Measurements from ENCODE around the gene ASB2. TPM values are rescaled to one million over a fixed set of nuclear protein-coding genes. Genes with fewer than 3 reads are reported as not detected.

The ASB2 gene
- total RNA-seq, 1 experiment from 2014 or later = 0.21 TPM

DNA sequence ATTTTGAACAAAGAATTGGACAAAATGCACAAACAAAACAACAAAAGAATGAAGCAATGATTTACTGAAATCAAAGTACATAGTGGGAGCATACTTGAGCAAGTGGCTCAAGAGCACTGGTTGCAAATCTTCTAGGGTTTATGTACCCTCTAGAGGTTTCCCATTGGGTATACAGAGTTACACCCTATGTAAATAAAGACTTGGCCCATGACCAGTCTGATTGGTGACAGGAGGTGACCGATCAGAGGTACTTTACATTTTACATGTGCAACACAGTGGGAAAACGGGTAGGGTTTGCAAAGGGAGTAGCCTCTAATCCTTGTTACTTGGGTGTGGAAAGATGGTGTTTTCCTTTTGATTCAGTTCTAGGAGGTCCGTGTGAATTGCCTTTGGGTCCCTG is 59.9 kb downstream of the ASB2 start:
- no peak for DNase-seq
- no peaks in the 10 kb centered on the region for H3K36me3 ChIP-seq (replicated peaks; ENCODE audit: control insufficient read depth, insufficient read depth, low read length)
- no peaks in the 10 kb centered on the region for H3K27me3 ChIP-seq (ENCODE audit: control insufficient read depth, insufficient read depth, low read length)
- no peak overlapping the region for H3K4me3 ChIP-seq (ENCODE audit: insufficient read depth, low read depth, low read length)

- no peak overlapping the region for H3K4me3 ChIP-seq (ENCODE audit: insufficient read depth, low read depth, low read length)
- no peaks in the 10 kb centered on the region for H3K27me3 ChIP-seq (ENCODE audit: control insufficient read depth, insufficient read depth, low read length)
- no peaks in the 10 kb centered on the region for H3K36me3 ChIP-seq (replicated peaks; ENCODE audit: control insufficient read depth, insufficient read depth, low read length)
- DNase-seq = no peak
These were observed 60.6 kb downstream of the ASB2 start for GRCh38 chr14:93915800-93916199.

- no peaks in the 10 kb centered on the region for H3K27me3 ChIP-seq (ENCODE audit: control insufficient read depth, insufficient read depth, low read length)
- no peaks in the 10 kb centered on the region for H3K36me3 ChIP-seq (replicated peaks; ENCODE audit: control insufficient read depth, insufficient read depth, low read length)
- DNase-seq = no peak
These were observed 61.2 kb downstream of the ASB2 start for GRCh38 chr14:93915070-93915705.

DNA sequence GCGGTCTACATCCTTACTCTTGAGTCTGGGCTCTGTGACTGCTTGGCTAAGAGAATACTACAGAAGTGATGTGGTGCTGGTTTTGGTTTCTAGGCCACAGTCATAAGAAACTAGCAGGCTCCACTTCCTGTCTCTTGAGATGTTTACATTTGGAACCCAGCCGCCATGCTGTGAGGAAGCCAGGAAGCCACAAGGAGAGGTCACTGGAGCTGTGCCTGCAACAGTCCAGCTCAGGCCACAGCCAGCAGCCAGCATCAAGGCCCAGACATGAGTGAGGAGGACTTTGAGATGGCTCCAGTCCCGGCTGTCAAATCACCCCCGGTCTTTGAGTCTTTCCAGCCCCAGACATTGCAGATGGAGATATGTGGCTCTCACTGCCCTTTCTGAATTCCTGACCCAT is 62.1 kb downstream of the ASB2 start:
- no peaks in the 10 kb centered on the region for H3K36me3 ChIP-seq (replicated peaks; ENCODE audit: control insufficient read depth, insufficient read depth, low read length)
- no peak overlapping the region for H3K4me3 ChIP-seq (ENCODE audit: insufficient read depth, low read depth, low read length)
- no peak for DNase-seq
- no peaks in the 10 kb centered on the region for H3K27me3 ChIP-seq (ENCODE audit: control insufficient read depth, insufficient read depth, low read length)

More at GRCh38 chr14:93915070-93915705, 61.2 kb downstream of the ASB2 start:
- H3K4me3 ChIP-seq (ENCODE audit: insufficient read depth, low read depth, low read length) = no peak overlapping the region

DNA sequence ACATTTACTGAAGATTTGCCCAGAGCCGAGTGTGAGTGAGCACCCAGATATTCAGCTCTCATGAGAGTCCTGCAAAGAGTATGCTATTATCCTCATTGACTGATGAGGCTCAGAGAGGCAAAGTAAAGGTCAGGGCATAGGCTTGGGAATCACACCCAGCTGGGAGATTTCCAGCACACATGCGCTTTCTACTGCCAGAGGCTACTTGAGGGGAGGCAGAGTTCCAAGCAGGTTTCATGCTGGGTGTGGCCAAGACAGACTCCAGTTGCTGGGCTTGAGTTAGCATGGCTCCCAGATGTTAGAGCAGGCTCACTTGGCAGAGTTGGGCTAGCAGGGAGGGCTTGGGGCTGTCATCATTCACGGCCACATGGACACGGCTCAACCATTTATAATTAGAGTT is 63.6 kb downstream of the ASB2 start:
- no peaks in the 10 kb centered on the region for H3K27me3 ChIP-seq (ENCODE audit: control insufficient read depth, insufficient read depth, low read length)
- H3K4me3 ChIP-seq (ENCODE audit: insufficient read depth, low read depth, low read length) = no peak overlapping the region
- DNase-seq = no peak
- no peaks in the 10 kb centered on the region for H3K36me3 ChIP-seq (replicated peaks; ENCODE audit: control insufficient read depth, insufficient read depth, low read length)

DNA sequence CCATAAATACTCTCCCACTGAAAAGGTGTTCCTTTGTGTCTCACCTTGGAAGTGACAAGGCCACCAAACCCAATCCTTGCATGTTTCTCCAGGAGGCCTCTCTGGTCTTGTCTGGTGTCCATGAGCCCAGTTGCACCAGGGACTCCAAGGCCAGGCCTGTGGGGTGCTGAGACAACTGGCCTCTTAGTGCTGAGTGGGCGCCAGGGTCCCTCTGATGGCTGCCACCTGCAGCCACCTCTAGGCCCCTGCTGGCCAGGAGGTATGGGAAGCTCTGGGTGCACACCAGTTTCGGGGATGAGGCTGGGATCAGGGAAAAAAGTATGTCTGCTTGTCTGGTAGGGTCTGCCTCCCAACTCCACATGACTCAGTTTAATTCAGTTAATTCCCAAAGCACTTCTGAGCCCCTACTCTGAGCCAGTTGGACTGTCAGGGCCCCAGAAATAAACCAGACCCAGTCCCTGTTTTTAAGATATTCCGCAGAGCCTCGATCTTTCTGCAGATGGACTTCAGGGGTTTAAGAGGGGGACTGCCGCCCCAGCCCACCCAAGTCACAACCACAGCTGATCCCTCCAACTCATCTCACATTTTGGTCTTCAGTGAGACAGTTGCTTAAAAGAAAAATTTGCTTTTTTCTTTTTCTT is 64.3 kb downstream of the ASB2 start:
- Histone ChIP-seq H3K27me3 (ENCODE audit: control insufficient read depth, insufficient read depth, low read length) (no peaks in the 10 kb centered on the region), H3K36me3 (replicated peaks; ENCODE audit: control insufficient read depth, insufficient read depth, low read length) (no peaks in the 10 kb centered on the region), H3K4me3 (ENCODE audit: insufficient read depth, low read depth, low read length) (no peak overlapping the region)
- DNase-seq = no peak

- H3K4me3 ChIP-seq (ENCODE audit: insufficient read depth, low read depth, low read length) = no peak overlapping the region
- H3K27me3 ChIP-seq (ENCODE audit: control insufficient read depth, insufficient read depth, low read length) = no peaks in the 10 kb centered on the region
- no peaks in the 10 kb centered on the region for H3K36me3 ChIP-seq (replicated peaks; ENCODE audit: control insufficient read depth, insufficient read depth, low read length)
- no peak for DNase-seq
These were observed 66.8 kb downstream of the ASB2 start for GRCh38 chr14:93909429-93910128.

DNA sequence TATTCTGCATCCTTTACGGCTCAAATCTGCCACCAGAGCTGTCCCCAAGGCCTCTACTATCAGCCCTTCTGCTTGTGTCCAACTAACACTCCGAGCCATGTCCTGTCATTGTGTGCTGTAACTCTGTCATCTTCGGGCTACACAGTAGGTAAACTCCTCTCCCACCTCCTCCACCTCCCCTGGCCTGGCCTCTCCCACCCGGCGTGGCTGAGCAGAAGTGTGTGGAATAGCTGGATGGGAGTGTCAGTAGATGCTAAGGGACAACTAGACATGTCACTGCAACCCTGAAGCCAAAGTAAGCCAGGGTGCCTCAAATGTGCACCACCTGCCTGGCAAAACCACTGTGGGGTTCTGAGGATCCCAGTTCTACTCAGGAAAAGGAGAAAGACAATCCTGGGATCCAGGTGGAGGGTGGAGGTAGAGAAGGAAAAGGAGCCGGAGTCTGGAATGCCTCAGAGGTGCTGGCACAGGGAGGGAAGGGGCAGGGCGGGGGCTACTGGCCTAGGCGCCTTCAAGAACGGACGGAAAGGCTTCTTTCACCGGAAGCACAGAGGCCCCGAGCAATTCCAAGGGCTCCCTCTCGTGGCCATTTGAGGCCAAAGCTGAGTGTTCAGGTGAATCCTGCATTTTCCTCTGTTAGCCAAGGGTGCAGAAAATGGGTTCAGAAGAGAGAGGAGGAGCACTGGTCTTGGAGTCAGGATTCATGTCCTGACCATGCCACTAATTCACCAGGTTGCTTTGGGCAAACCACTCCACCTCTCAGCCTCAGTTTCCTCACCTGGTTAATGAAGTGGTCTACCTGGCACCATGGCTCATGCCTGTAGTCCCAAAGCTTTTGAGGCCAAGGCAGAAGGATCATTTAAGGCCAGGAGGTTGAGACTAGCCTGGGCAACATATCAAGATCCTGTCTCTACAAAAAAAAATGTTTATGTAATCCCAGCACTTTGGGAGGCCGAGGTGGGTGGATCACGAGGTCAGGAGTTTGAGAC is 69.7 kb downstream of the ASB2 start:
- H3K4me3 ChIP-seq (ENCODE audit: insufficient read depth, low read depth, low read length) = no peak overlapping the region
- H3K36me3 ChIP-seq (replicated peaks; ENCODE audit: control insufficient read depth, insufficient read depth, low read length) = no peaks in the 10 kb centered on the region
- DNase-seq = peak; percentile 89
- H3K27me3 ChIP-seq (ENCODE audit: control insufficient read depth, insufficient read depth, low read length) = no peaks in the 10 kb centered on the region

- no peak for DNase-seq
- Histone ChIP-seq H3K36me3 (replicated peaks; ENCODE audit: control insufficient read depth, insufficient read depth, low read length) (no peaks in the 10 kb centered on the region), H3K4me3 (ENCODE audit: insufficient read depth, low read depth, low read length) (no peak overlapping the region), H3K27me3 (ENCODE audit: control insufficient read depth, insufficient read depth, low read length) (no peaks in the 10 kb centered on the region)
These were observed 70.7 kb downstream of the ASB2 start for GRCh38 chr14:93905623-93906022.

- DNase-seq = peak; percentile 80
- no peak overlapping the region for H3K4me3 ChIP-seq (ENCODE audit: insufficient read depth, low read depth, low read length)
- no peaks in the 10 kb centered on the region for H3K36me3 ChIP-seq (replicated peaks; ENCODE audit: control insufficient read depth, insufficient read depth, low read length)
These were observed 72.8 kb downstream of the ASB2 start for GRCh38 chr14:93903342-93904184.

GRCh38 chr14:93902619-93903307 is 73.6 kb downstream of the ASB2 start:
- H3K36me3 ChIP-seq (replicated peaks; ENCODE audit: control insufficient read depth, insufficient read depth, low read length) = no peaks in the 10 kb centered on the region
- H3K27me3 ChIP-seq (ENCODE audit: control insufficient read depth, insufficient read depth, low read length) = no peaks in the 10 kb centered on the region
- H3K4me3 ChIP-seq (ENCODE audit: insufficient read depth, low read depth, low read length) = no peak overlapping the region
- DNase-seq = no peak

More at GRCh38 chr14:93903342-93904184, 72.8 kb downstream of the ASB2 start:
- H3K27me3 ChIP-seq (ENCODE audit: control insufficient read depth, insufficient read depth, low read length) = no peaks in the 10 kb centered on the region

DNA sequence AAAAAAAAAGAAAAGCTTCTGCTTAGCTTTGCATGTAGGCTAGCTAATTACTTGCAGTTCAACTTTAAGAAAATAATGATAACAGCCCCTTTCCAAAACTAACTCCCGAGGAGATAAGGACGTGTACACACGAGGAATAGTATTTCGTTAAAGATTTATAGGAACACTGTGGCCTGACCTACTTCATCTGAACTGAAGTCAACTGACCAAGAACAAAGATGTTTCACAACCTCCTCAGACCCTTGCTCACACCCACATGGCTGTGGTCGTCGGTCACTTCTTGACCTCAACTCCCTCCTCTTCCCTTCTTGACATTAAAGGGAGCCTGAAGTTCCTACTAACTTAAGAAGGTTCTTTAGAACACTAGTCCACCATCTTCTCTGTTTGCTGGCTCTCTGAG is 74.6 kb downstream of the ASB2 start:
- Histone ChIP-seq H3K36me3 (replicated peaks; ENCODE audit: control insufficient read depth, insufficient read depth, low read length) (no peaks in the 10 kb centered on the region), H3K4me3 (ENCODE audit: insufficient read depth, low read depth, low read length) (no peak overlapping the region), H3K27me3 (ENCODE audit: control insufficient read depth, insufficient read depth, low read length) (no peaks in the 10 kb centered on the region)
- no peak for DNase-seq

DNA sequence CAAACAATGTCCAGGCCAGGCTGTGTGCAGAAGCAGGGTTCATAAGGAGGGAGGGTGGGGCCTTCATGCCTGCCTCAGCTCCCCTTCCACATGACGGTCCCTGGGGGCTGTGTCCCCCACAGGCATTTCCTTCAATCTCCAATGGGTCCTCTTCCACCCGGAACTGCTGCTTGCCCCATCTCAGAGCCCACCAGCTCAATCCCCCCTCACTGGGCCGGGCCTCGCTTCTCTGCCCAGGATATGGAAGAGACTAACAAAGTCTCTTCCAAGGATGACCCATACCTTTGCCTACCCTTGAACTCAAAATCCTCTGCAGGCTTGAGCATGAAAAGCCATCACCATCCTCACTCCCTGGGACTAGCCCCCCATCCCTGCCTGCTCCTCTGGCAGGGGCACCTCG is 77.6 kb downstream of the ASB2 start:
- H3K4me3 ChIP-seq (ENCODE audit: insufficient read depth, low read depth, low read length) = no peak overlapping the region
- DNase-seq = no peak
- H3K27me3 ChIP-seq (ENCODE audit: control insufficient read depth, insufficient read depth, low read length) = no peaks in the 10 kb centered on the region
- H3K36me3 ChIP-seq (replicated peaks; ENCODE audit: control insufficient read depth, insufficient read depth, low read length) = no peaks in the 10 kb centered on the region
